Stimulated activated CD8-positive, alpha-beta memory T cell treated with anti-CD3 and anti-CD28 coated beads, Interleukin-2, amount 100 ng/mL, for 1 hour (primary cell): ENCODE results near the gene MAPK7.

Experiments used
- DNase-seq, 2 donors: peaks; one replicate each; pipeline ENCODE4 v3.0.0-alpha.2; 2020; ENCODE audit warnings: low read depth in 2 of 2

The MAPK7 gene

GRCh38 chr17:19418251-19418992 is 40.1 kb downstream of the MAPK7 start:
- DNase-seq: no peak

DNA sequence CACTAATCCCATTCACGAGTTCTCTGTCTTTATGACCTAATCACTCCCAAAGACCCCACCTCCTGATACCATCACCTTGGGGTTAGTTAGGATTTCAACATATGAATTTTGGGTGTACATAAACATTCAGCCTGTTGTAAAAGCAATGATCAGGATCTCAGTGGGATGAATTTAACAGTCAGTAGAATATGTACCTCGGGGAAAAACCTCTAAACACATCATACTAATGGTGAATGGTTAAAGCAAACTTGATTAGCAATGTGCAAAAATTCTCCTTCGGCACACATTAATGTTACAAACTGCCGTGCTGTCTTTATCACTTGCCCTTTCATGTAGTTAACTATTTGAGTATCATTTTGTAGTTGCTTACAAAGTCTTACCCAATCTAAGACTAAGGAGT is 42.9 kb downstream of the MAPK7 start:
- DNase-seq: no peak

DNA sequence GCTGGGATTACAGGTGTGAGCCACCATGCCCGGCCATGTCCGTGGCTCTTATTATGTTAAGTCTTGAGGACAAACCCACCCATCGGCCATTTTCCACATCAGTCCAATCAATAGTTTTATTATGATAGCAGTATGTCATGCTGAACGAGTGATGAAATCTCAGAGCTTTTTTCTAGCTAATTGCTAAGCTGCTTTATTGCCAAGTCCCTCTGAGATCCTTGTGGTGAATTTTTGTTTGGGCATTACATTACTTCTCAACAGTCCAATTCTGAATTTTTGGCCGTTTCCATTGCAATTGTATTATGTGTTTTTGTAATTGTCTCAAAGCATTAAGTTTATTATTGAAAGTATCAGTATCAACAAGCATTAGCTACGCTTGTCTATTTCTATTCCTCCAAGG is 43.6 kb downstream of the MAPK7 start:
- no peak for DNase-seq

DNA sequence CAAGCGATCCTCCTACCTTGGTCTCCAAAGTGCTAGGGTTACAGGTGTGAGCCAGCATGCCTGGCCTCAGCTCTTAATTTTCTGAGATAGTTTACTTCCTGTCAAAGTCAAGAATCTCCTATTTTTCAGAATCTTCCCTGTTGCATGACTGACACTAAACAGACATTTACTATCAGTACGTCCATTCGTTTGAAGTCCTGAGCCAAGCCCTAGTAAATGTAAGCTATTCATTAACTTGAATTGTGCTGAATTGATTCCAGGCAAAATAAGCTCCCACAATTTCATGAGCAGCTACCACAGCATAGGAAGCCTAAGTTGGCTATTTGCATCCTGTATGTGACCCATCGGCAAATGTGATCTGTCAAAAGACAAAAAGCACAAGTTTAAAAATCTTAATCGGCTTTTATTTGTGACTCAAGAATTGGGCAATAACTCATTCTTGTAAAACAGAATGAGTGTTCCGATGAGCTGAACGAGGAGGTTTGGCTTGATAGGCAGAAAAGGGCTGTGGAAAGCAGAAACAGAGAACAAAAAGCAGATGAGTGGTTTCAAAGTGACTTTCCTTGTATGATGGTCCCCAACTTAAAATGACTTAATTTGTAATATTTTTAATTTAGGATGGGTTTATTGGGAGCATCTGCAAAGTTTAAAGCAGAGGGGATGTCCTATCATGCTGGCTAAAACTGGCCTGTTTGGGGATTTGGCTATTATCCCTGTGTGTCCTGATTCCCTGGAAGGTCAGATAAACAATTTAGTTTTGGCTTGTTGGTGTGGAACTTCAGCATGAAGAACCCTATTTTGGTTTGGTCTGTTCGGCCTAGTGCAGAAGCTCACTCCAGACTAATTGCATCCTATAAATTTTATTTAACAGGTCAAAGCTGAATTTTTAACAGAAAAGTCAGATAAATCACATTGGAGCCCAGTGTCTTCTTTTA is 46.9 kb downstream of the MAPK7 start:
- DNase-seq: no peak

DNA sequence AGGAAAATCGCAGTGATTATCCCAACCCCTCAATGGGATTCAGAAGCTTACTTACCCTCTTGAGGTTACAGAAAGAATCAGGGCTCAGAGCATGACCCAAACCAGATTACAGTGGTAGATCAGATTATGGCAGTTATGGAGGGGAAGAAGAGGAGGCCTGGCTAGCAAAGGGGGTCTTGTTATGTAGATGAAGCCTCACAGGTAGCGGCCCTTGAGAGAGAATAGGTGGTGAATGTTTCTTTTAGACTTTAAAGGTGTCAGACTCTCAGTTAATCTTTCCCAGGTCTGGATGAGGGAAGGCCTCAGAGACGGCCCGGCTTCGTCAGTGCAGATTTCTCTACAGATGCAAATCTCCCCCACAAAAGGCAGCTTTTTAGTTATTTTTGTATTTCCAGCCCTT is 48.3 kb downstream of the MAPK7 start:
- no peak for DNase-seq

GRCh38 chr17:19431691-19432090 is 53.4 kb downstream of the MAPK7 start:
- DNase-seq: no peak
